ENCODE results near the gene TSFM. TPM values are rescaled to one million over a fixed set of nuclear protein-coding genes. Genes with fewer than 3 reads are reported as not detected.

The TSFM gene
- total and polyA plus RNA-seq, 2 of the 4 experiments (the other 2 are of a cell fraction): 11.5 to 14.0 TPM

- no peak for TF ChIP-seq ELK1 (IDR thresholded peaks at IDR 0.05; ENCODE audit: borderline replicate concordance, low read depth, low read length)
- no peak for TF ChIP-seq SMC3 (IDR thresholded peaks at IDR 0.05; ENCODE audit: low read depth, low read length)
These were observed 30.6 kb upstream of the TSFM start, which contains the start of gene CDK4 (continued) for GRCh38 chr12:57751788-57752667.

GRCh38 chr12:57752668-57753000 lies 30.0 kb upstream of the TSFM start:
- Histone ChIP-seq H3K79me1 (ENCODE audit: low read depth in 1 of 2, low read length in 2 of 2) (peaks cover 16 to 41% of the 10 kb centered on the region in 2 experiments; a peak in 3 of 4 replicates), H3K27ac (ENCODE audit: insufficient read depth, low read length) (no peak overlapping the region), H3K27me3 (ENCODE audit: control insufficient read depth, insufficient read depth, low read length) (peaks cover 10% of the 10 kb centered on the region), H2BK15ac (ENCODE audit: low read depth, low read length) (no peak overlapping the region), H2BK5ac (ENCODE audit: low read depth, low read length, poor library complexity, severe bottlenecking) (peak overlapping the region; percentile 22), H2AK5ac (ENCODE audit: low read depth, low read length) (peak overlapping the region; percentile 73; the same call in 1 of the 2 replicates), H3K14ac (replicated peaks; ENCODE audit: low read depth, low read length) (peak overlapping the region; percentile 27), H3K36me3 (ENCODE audit: control insufficient read depth, insufficient read depth, low read length) (peaks cover 18% of the 10 kb centered on the region), H3K9me1 (ENCODE audit: insufficient read depth, low read length) (peaks cover 15% of the 10 kb centered on the region), H3K9me3 (ENCODE audit: control insufficient read depth, insufficient read depth, low read length) (no peaks in the 10 kb centered on the region), H4K5ac (ENCODE audit: low read depth, low read length) (peak overlapping the region; percentile 53; the same call in 1 of the 2 replicates), H3K4ac (ENCODE audit: low read depth, low read length) (peak overlapping the region; percentile 48), H3K9ac (ENCODE audit: low read depth, low read length) (no peak overlapping the region; the same call in 1 of the 2 replicates), H4K8ac (ENCODE audit: low read depth in 2 of 2, low read length in 2 of 2) (peak overlapping the region; percentile 26 to 96; a peak in 2 of 4 replicates), H3K23ac (ENCODE audit: low read depth, low read length) (peak overlapping the region; percentile 29; the same call in 1 of the 2 replicates), H4K91ac (ENCODE audit: insufficient read depth, low read depth, low read length) (peak overlapping the region; percentile 12; the same call in 1 of the 2 replicates), H3K4me2 (ENCODE audit: low read depth, low read length) (peak overlapping the region; percentile 88), H2AK9ac (replicated peaks; ENCODE audit: low read depth, low read length, poor library complexity) (peak overlapping the region; percentile 96), H4K20me1 (ENCODE audit: insufficient read depth, low read length) (peaks cover 7% of the 10 kb centered on the region; the same call in 1 of the 2 replicates), H3K56ac (ENCODE audit: extremely low read depth, insufficient read depth, low read length) (no peak overlapping the region), H2BK20ac (ENCODE audit: low read depth, low read length) (peak overlapping the region; percentile 58), H3K18ac (ENCODE audit: low read depth, low read length) (no peak overlapping the region), H3K4me3 (ENCODE audit: insufficient read depth, low read depth, low read length) (peak overlapping the region; percentile 25; the same call in 1 of the 2 replicates), H3K4me1 (ENCODE audit: control insufficient read depth, insufficient read depth, low read length) (peaks cover 7% of the 10 kb centered on the region), H2BK120ac (ENCODE audit: low read depth, low read length) (peak overlapping the region; percentile 52; the same call in 1 of the 2 replicates), H2AFZ (replicated peaks; ENCODE audit: low read length, poor library complexity) (peak overlapping the region; percentile 91)
- BruUV-seq (replicated peaks): no TSS peak
- in situ Hi-C loops (cut with MboI; ENCODE audit: low sequenced_read_pairs) (no loop called here), dilution Hi-C loops (cut with HindIII; ENCODE audit: low sequenced_read_pairs, unreplicated experiment) (no loop called here), intact Hi-C loops (cut with micrococcal nuclease) (loop anchor here (1.0 kb wide), 1 partner anchor 30 kb away; the partner anchor contains the start of gene TSFM)
- ChIA-PET POLR2A (ENCODE audit: unreplicated experiment) (no interaction called here), CTCF (no interaction called here)
- DNase-seq (no peak), ATAC-seq (ENCODE audit: low read depth) (no peak)
- no CpG with 5 or more reads among the region's 5 CpGs for WGBS, 2 experiments (ENCODE audit: extremely low coverage in 2 of 2, insufficient read length in 1 of 2)
- no peak for TF ChIP-seq CEBPB (IDR thresholded peaks at IDR 0.05; ENCODE audit: low read depth, low read length)
- TF ChIP-seq MAFK (IDR thresholded peaks at IDR 0.05; ENCODE audit: low read depth, low read length): no peak
- no peak for TF ChIP-seq CTCF (conservative IDR thresholded peaks at IDR 0.05; ENCODE audit: low read depth, low read length)
- TF ChIP-seq RFX5 (IDR thresholded peaks at IDR 0.05; ENCODE audit: low read depth, low read length): no peak
- no peak for TF ChIP-seq SMC3 (IDR thresholded peaks at IDR 0.05; ENCODE audit: low read depth, low read length)
- TF ChIP-seq RAD21 (IDR thresholded peaks at IDR 0.05; ENCODE audit: low read length): no peak
- TF ChIP-seq FOS (IDR thresholded peaks at IDR 0.05; ENCODE audit: low read depth, low read length): no peak
- TF ChIP-seq MXI1 (IDR thresholded peaks at IDR 0.05; ENCODE audit: borderline replicate concordance, low read depth, low read length): no peak
- TF ChIP-seq BHLHE40 (IDR thresholded peaks at IDR 0.05; ENCODE audit: low read depth, low read length): no peak
- TF ChIP-seq USF2 (IDR thresholded peaks at IDR 0.05; ENCODE audit: low read depth, low read length): no peak
